Measurements from ENCODE around the gene PALLD. TPM values are rescaled to one million over a fixed set of nuclear protein-coding genes. Genes with fewer than 3 reads are reported as not detected.
"Not testable (repeated sequence)": the region's sequence is repeated elsewhere in the genome, so short reads cannot be mapped to it uniquely, and the experiment has no call there.

PALLD gene
- total RNA-seq, 5 donors from 2014 or later (not counting 1 experiment from before 2014, with no cell fraction given), result 0.56 to 1.9 (median 0.93) TPM

GRCh38 chr4:168507178-168507815, 10.4 kb downstream of the PALLD start:
- peaks cover 16 to 29% of the 10 kb centered on the region in 2 experiments for H3K4me1 ChIP-seq (ENCODE audit: control insufficient read depth in 1 of 2, extremely low read depth in 1 of 2, insufficient read depth in 2 of 2, low read length in 2 of 2)
- H3K9me3 Mint-ChIP-seq, result no peaks in the 10 kb centered on the region
- no peaks in the 10 kb centered on the region for H3K27me3 Mint-ChIP-seq
- no peaks in the 10 kb centered on the region for H3K9me3 ChIP-seq
- no peak overlapping the region for H3K4me3 Mint-ChIP-seq
- no peak overlapping the region for H3K27ac Mint-ChIP-seq
- H3K27ac ChIP-seq (ENCODE audit: low read length), result no peak overlapping the region
- ATAC-seq (replicated peaks in 1 of 4) (no peak), DNase-seq (no peak)
- H3K27me3 ChIP-seq (replicated peaks in 1 of 2; ENCODE audit: control insufficient read depth in 2 of 2, extremely low read depth in 1 of 2, insufficient read depth in 2 of 2, low read length in 1 of 2), result no peaks in the 10 kb centered on the region
- H3K36me3 ChIP-seq (ENCODE audit: control insufficient read depth in 2 of 2, extremely low read depth in 1 of 2, insufficient read depth in 1 of 2, low read length in 1 of 2), result no peaks in the 10 kb centered on the region
- POLR2A ChIA-PET, result no interaction called here
- peaks cover 27 to 35% (median 29%) of the 10 kb centered on the region in 3 donors for H3K4me1 Mint-ChIP-seq
- 91% methylated on average over 5 of the region's 7 CpGs for WGBS (ENCODE audit: insufficient coverage)
- CTCF ChIA-PET, result interaction anchor here in 1 of 2 donors (0.5 to 0.6 kb wide), 2 partner anchors 13 to 40 kb away, joined by 3 to 4 read pairs; no protein-coding TSS in a partner anchor
- no peaks in the 10 kb centered on the region for H3K36me3 Mint-ChIP-seq
- no peak overlapping the region for H3K4me3 ChIP-seq (ENCODE audit: control insufficient read depth in 1 of 2, extremely low read depth in 1 of 2, low read length in 1 of 2)

DNA sequence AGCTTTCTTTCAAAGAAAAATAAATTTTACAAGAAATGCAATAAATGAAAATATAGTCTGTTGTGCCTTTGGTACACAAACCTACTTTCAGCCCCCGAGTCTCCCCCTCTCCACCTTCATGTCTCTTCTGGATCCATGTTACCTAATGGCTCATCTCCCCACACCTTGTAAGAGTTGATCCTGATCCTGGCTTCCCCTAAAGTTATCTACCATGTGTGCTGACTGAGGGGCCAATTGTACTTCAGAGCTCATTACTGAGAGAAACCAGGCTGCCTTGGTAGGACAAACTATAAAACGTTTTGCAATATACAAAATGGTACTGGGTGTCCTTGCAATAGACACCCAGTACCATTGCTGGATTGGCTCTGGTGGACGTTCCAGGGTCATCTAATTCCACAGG, 11.8 kb downstream of the PALLD start:
- POLR2A ChIA-PET, result no interaction called here
- Mint-ChIP-seq H3K4me1 (peaks cover 26 to 38% (median 27%) of the 10 kb centered on the region in 3 donors), H3K36me3 (no peaks in the 10 kb centered on the region), H3K27ac (no peak overlapping the region), H3K9me3 (no peaks in the 10 kb centered on the region), H3K27me3 (no peaks in the 10 kb centered on the region), H3K4me3 (no peak overlapping the region)
- DNase-seq (no peak), ATAC-seq (replicated peaks in 1 of 4) (no peak)
- no peaks in the 10 kb centered on the region for H3K27me3 ChIP-seq (replicated peaks in 1 of 2; ENCODE audit: control insufficient read depth in 2 of 2, extremely low read depth in 1 of 2, insufficient read depth in 2 of 2, low read length in 1 of 2)
- H3K36me3 ChIP-seq (ENCODE audit: control insufficient read depth in 2 of 2, extremely low read depth in 1 of 2, insufficient read depth in 1 of 2, low read length in 1 of 2), result no peaks in the 10 kb centered on the region
- CTCF ChIA-PET, result interaction anchor here (1.0 kb wide), 3 partner anchors 10 to 27 kb away, joined by 3 to 5 read pairs (median 3); no protein-coding TSS in a partner anchor
- H3K27ac ChIP-seq (ENCODE audit: low read length), result no peak overlapping the region
- no peaks in the 10 kb centered on the region for H3K9me3 ChIP-seq
- WGBS (ENCODE audit: insufficient coverage), result 80% methylated on average over 1 of the region's 3 CpGs
- H3K4me3 ChIP-seq (ENCODE audit: control insufficient read depth in 1 of 2, extremely low read depth in 1 of 2, low read length in 1 of 2), result no peak overlapping the region
- peaks cover 13 to 25% of the 10 kb centered on the region in 2 experiments for H3K4me1 ChIP-seq (ENCODE audit: control insufficient read depth in 1 of 2, extremely low read depth in 1 of 2, insufficient read depth in 2 of 2, low read length in 2 of 2)

- H3K27me3 ChIP-seq (replicated peaks in 1 of 2; ENCODE audit: control insufficient read depth in 2 of 2, extremely low read depth in 1 of 2, insufficient read depth in 2 of 2, low read length in 1 of 2), result no peaks in the 10 kb centered on the region
- H3K27ac ChIP-seq (ENCODE audit: low read length), result no peak overlapping the region
- peak in 22 of 35 experiments; percentile 3 to 75 (median 20) for DNase-seq
- POLR2A ChIA-PET, result interaction anchor here (0.6 to 0.7 kb wide), 2 partner anchors 29 to 167 kb away, joined by 3 read pairs; partner anchors contain the start of gene DDX60L (in 1 of the 2)
- WGBS (ENCODE audit: insufficient coverage), result no CpG with 5 or more reads among the region's 4 CpGs
- H3K9me3 ChIP-seq, result no peaks in the 10 kb centered on the region
- no peaks in the 10 kb centered on the region for H3K36me3 Mint-ChIP-seq
- no peak overlapping the region for H3K4me3 ChIP-seq (ENCODE audit: control insufficient read depth in 1 of 2, extremely low read depth in 1 of 2, low read length in 1 of 2)
- H3K4me3 Mint-ChIP-seq, result no peak overlapping the region
- peaks cover 26 to 36% (median 30%) of the 10 kb centered on the region in 3 donors for H3K4me1 Mint-ChIP-seq
- peak; percentile 83 to 89 (median 86) for ATAC-seq (replicated peaks in 1 of 4)
- no peaks in the 10 kb centered on the region for H3K36me3 ChIP-seq (ENCODE audit: control insufficient read depth in 2 of 2, extremely low read depth in 1 of 2, insufficient read depth in 1 of 2, low read length in 1 of 2)
- H3K27me3 Mint-ChIP-seq, result no peaks in the 10 kb centered on the region
- peak overlapping the region in 1 of 2 donors; percentile 17 for H3K27ac Mint-ChIP-seq
- CTCF ChIA-PET, result interaction anchor here (1.0 to 1.1 kb wide), 2 partner anchors 11 to 30 kb away, joined by 3 to 4 read pairs; partner anchors contain the start of gene DDX60L (in 1 of the 2)
- H3K4me1 ChIP-seq (ENCODE audit: control insufficient read depth in 1 of 2, extremely low read depth in 1 of 2, insufficient read depth in 2 of 2, low read length in 2 of 2), result peaks cover 13 to 25% of the 10 kb centered on the region in 2 experiments
- H3K9me3 Mint-ChIP-seq, result no peaks in the 10 kb centered on the region
Observed at GRCh38 chr4:168509786-168510185, 12.9 kb downstream of the PALLD start.

DNA sequence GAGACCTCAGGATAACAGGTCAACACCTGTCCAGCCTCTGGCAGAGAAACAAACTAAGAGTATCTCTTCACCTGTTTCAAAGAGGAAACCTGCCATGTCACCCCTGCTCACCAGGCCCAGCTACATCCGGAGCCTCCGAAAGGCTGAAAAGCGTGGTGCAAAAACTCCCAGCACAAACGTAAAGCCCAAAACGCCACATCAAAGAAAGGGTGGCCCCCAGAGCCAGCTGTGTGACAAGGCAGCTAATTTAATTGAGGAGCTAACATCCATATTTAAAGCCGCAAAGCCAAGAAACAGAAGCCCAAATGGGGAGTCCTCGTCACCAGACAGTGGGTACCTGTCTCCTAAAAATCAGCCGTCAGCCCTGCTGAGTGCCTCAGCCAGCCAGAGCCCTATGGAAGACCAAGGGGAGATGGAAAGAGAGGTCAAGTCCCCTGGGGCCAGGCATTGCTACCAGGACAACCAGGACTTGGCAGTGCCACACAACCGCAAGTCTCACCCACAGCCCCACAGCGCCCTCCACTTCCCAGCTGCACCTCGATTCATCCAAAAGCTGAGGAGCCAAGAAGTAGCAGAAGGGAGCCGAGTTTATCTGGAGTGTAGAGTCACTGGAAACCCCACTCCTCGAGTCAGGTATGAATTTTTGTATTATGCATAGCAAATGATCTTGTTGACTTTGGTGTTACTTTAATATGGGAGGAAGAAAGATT, 15.1 kb downstream of the PALLD start:
- Mint-ChIP-seq H3K27ac (peak overlapping the region; percentile 79 to 81), H3K36me3 (no peaks in the 10 kb centered on the region), H3K9me3 (no peaks in the 10 kb centered on the region), H3K27me3 (no peaks in the 10 kb centered on the region), H3K4me3 (peak overlapping the region in 2 of 3 donors; percentile 29 to 67), H3K4me1 (peaks cover 26 to 36% (median 30%) of the 10 kb centered on the region in 3 donors)
- ChIA-PET CTCF (interaction anchor here in 1 of 2 donors (0.7 to 0.9 kb wide), 2 partner anchors 56 to 323 kb away, joined by 3 to 4 read pairs; no protein-coding TSS in a partner anchor), POLR2A (interaction anchor here (0.6 to 0.8 kb wide), 4 partner anchors 27 to 177 kb away, joined by 3 to 7 read pairs (median 3); no protein-coding TSS in a partner anchor)
- Histone ChIP-seq H3K36me3 (ENCODE audit: control insufficient read depth in 2 of 2, extremely low read depth in 1 of 2, insufficient read depth in 1 of 2, low read length in 1 of 2) (no peaks in the 10 kb centered on the region), H3K27me3 (replicated peaks in 1 of 2; ENCODE audit: control insufficient read depth in 2 of 2, extremely low read depth in 1 of 2, insufficient read depth in 2 of 2, low read length in 1 of 2) (no peaks in the 10 kb centered on the region), H3K9me3 (no peaks in the 10 kb centered on the region), H3K4me3 (ENCODE audit: control insufficient read depth in 1 of 2, extremely low read depth in 1 of 2, low read length in 1 of 2) (peak overlapping the region in 1 of 2 donors; percentile 26), H3K27ac (ENCODE audit: low read length) (peak overlapping the region; percentile 21), H3K4me1 (ENCODE audit: control insufficient read depth in 1 of 2, extremely low read depth in 1 of 2, insufficient read depth in 2 of 2, low read length in 2 of 2) (peaks cover 13 to 25% of the 10 kb centered on the region in 2 experiments)
- WGBS (ENCODE audit: insufficient coverage), result 8% methylated on average over 4 of the region's 13 CpGs
- peak; percentile 32 to 83 (median 64) for DNase-seq
- peak; percentile 71 to 79 (median 76) for ATAC-seq (replicated peaks in 1 of 4)

DNA sequence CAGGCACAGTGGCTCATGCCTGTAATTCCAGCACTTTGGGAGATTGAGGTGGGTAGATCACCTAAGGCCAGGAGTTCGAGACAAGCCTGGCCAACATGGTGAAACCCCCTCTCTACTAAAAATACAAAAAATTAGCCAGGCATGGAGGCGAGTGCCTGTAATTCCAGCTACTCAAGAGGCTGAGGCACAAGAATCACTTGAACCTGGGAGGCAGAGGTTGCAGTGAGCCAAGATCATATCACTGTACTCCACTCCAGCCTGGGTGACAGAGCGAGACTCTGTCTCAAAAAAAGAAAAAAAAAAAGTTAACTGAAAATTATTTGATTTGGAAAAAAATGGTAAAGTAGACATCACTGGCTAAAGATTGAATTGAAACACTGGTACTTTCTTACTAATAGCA, 17.0 kb downstream of the PALLD start:
- H3K27ac ChIP-seq (ENCODE audit: low read length); H3K36me3 ChIP-seq (ENCODE audit: control insufficient read depth in 2 of 2, extremely low read depth in 1 of 2, insufficient read depth in 1 of 2, low read length in 1 of 2); DNase-seq; H3K27ac Mint-ChIP-seq; ATAC-seq (replicated peaks in 1 of 4); H3K36me3 Mint-ChIP-seq; H3K4me3 Mint-ChIP-seq; H3K27me3 ChIP-seq (replicated peaks in 1 of 2; ENCODE audit: control insufficient read depth in 2 of 2, extremely low read depth in 1 of 2, insufficient read depth in 2 of 2, low read length in 1 of 2); H3K9me3 ChIP-seq; H3K9me3 Mint-ChIP-seq; H3K4me3 ChIP-seq (ENCODE audit: control insufficient read depth in 1 of 2, extremely low read depth in 1 of 2, low read length in 1 of 2); H3K27me3 Mint-ChIP-seq: not testable (repeated sequence)
- peaks cover 13 to 25% of the 10 kb centered on the region in 2 experiments for H3K4me1 ChIP-seq (ENCODE audit: control insufficient read depth in 1 of 2, extremely low read depth in 1 of 2, insufficient read depth in 2 of 2, low read length in 2 of 2)
- WGBS (ENCODE audit: insufficient coverage), result 86% methylated on average over 1 of the region's 3 CpGs
- CTCF ChIA-PET, result interaction anchor here (0.7 to 3.5 kb wide), 4 partner anchors 11 to 487 kb away, joined by 3 to 18 read pairs (median 3); partner anchors contain the start of gene DDX60L (in 1 of the 2)
- POLR2A ChIA-PET, result interaction anchor here in 1 of 2 donors (0.7 kb wide), 1 partner anchor 19 kb away, joined by 3 read pairs; no protein-coding TSS in a partner anchor
- peaks cover 26 to 36% (median 30%) of the 10 kb centered on the region in 3 donors for H3K4me1 Mint-ChIP-seq
